ENCODE results near the gene FHIP2A.
"Not testable (repeated sequence)": the region's sequence is repeated elsewhere in the genome, so short reads cannot be mapped to it uniquely, and the experiment has no call there.

The FHIP2A gene

GRCh38 chr10:114821293-114821914 is at the start of gene FHIP2A:
Gene FHIP2A (plus strand): TSS chr10:114821780. CDS start chr10:114822079, 299 bp downstream.
- DNase-seq (ENCODE audit: low read depth in 2 of 3, low spot score in 2 of 3): peak; percentile 65 to 77 (median 73)

- no peak for DNase-seq (ENCODE audit: low read depth in 2 of 3, low spot score in 2 of 3)
Measured at GRCh38 chr10:114772496-114773196, 48.9 kb upstream of the FHIP2A start.

GRCh38 chr10:114773197-114773532 is 48.4 kb upstream of the FHIP2A start:
- no peak for DNase-seq (ENCODE audit: low read depth in 2 of 3, low spot score in 2 of 3)

GRCh38 chr10:114775082-114775481 is 46.5 kb upstream of the FHIP2A start:
- not testable (repeated sequence) for DNase-seq (ENCODE audit: low read depth in 2 of 3, low spot score in 2 of 3)

- DNase-seq (ENCODE audit: low read depth in 2 of 3, low spot score in 2 of 3): no peak
Measured at GRCh38 chr10:114777415-114777814, 44.2 kb upstream of the FHIP2A start.

GRCh38 chr10:114779803-114780576 is 41.6 kb upstream of the FHIP2A start:
- no peak for DNase-seq (ENCODE audit: low read depth in 2 of 3, low spot score in 2 of 3)

- no peak for DNase-seq (ENCODE audit: low read depth in 2 of 3, low spot score in 2 of 3)
Measured at GRCh38 chr10:114780577-114781184, 40.9 kb upstream of the FHIP2A start.

- DNase-seq (ENCODE audit: low read depth in 2 of 3, low spot score in 2 of 3): no peak
Measured at GRCh38 chr10:114782666-114783065, 38.9 kb upstream of the FHIP2A start.

GRCh38 chr10:114783686-114784085 is 37.9 kb upstream of the FHIP2A start:
- no peak for DNase-seq (ENCODE audit: low read depth in 2 of 3, low spot score in 2 of 3)

- DNase-seq (ENCODE audit: low read depth in 2 of 3, low spot score in 2 of 3): not testable (repeated sequence)
Measured at GRCh38 chr10:114786492-114786891, 35.1 kb upstream of the FHIP2A start.

GRCh38 chr10:114787131-114787530 is 34.4 kb upstream of the FHIP2A start:
- not testable (repeated sequence) for DNase-seq (ENCODE audit: low read depth in 2 of 3, low spot score in 2 of 3)

- DNase-seq (ENCODE audit: low read depth in 2 of 3, low spot score in 2 of 3): no peak
Measured at GRCh38 chr10:114791768-114792167, 29.8 kb upstream of the FHIP2A start.

- DNase-seq (ENCODE audit: low read depth in 2 of 3, low spot score in 2 of 3): no peak
Measured at GRCh38 chr10:114795039-114795438, 26.5 kb upstream of the FHIP2A start.

GRCh38 chr10:114800361-114800760 is 21.2 kb upstream of the FHIP2A start:
- no peak for DNase-seq (ENCODE audit: low read depth in 2 of 3, low spot score in 2 of 3)

GRCh38 chr10:114801411-114801813 is 20.2 kb upstream of the FHIP2A start:
- no peak for DNase-seq (ENCODE audit: low read depth in 2 of 3, low spot score in 2 of 3)

- no peak for DNase-seq (ENCODE audit: low read depth in 2 of 3, low spot score in 2 of 3)
Measured at GRCh38 chr10:114802177-114802576, 19.4 kb upstream of the FHIP2A start.

GRCh38 chr10:114806562-114807391 is 14.8 kb upstream of the FHIP2A start:
- DNase-seq (ENCODE audit: low read depth in 2 of 3, low spot score in 2 of 3): no peak

GRCh38 chr10:114808982-114809381 is 12.6 kb upstream of the FHIP2A start:
- no peak for DNase-seq (ENCODE audit: low read depth in 2 of 3, low spot score in 2 of 3)

GRCh38 chr10:114810926-114811325 is 10.7 kb upstream of the FHIP2A start:
- no peak for DNase-seq (ENCODE audit: low read depth in 2 of 3, low spot score in 2 of 3)

- no peak for DNase-seq (ENCODE audit: low read depth in 2 of 3, low spot score in 2 of 3)
Measured at GRCh38 chr10:114811862-114812261, 9.7 kb upstream of the FHIP2A start.

GRCh38 chr10:114815791-114816190 is 5.8 kb upstream of the FHIP2A start:
- DNase-seq (ENCODE audit: low read depth in 2 of 3, low spot score in 2 of 3): no peak

All from activated CD8-positive, alpha-beta memory T cell treated with anti-CD3 and anti-CD28 coated beads for 48 hours (primary cell).